NCI-H1092 (cell line): ENCODE measurements around the gene SFT2D1.

Experiments used
- DNase-seq: peaks from one replicate; lab custom pipeline; 2025; lab: John Stamatoyannopoulos, UW

The SFT2D1 gene

GRCh38 chr6:166277892-166278578, 64.3 kb downstream of the SFT2D1 start:
- DNase-seq: no peak

DNA sequence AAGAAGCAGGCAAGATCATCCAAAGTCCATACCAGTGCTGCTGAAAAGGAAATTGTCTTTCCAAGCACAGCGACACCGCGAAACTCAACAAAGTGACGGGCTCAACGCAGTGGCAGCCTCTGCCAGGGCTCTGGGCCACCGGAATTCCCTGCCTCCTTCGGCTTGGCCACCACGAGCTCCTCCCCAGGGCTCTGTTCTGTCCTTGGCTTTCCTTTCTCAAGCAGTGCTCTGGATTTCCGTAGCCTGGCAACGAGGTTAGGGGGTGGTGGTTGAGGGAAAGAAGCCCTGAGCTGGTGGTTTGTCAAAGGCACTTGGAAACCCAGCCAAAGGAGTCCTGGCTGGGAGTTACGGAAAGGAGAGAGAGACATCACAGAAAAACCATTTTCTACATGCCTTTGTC, 65.3 kb downstream of the SFT2D1 start:
- DNase-seq: no peak

DNA sequence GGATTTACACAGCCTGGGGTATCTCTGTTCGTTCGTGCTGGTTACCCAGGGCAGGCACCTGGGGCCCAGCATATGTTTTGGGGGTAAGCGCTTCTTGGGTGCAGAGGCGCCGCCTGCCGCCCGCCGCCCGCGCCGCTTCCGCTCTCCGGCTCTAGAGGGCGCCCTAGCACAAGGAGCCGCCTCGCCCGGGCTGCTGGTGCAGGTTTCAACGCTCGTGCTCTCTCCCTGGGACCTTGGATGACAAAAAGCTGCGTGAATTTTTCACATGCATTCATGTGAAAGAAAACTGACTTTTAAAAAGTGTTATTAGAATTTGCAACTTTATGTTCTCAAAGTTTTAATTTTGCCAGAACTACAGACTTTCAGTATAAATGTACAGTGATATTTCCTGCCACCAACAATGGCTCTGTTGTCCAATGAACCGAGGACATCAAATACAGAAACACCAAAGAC, 66.6 kb downstream of the SFT2D1 start:
- DNase-seq: peak; percentile 44

GRCh38 chr6:166274739-166275370, 67.5 kb downstream of the SFT2D1 start:
- DNase-seq: no peak

DNA sequence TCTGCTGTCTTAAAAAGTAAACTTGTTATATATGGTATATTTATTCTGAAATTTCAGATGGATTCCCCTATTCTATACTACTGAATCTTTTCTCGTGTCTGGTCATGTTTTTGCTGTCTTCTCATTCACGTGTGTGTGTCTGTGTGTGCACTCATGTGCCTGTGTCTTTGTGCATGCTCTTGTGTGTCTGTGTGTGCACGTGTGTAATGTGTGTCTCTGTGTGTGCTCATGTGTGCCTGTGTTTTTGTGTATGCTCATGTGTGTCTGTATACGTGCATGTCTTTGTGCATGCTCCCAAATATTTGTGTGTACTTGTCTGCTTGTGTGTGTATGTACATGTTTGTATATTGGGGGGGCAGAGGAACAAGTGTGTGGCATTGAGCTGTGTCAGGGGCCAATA, 68.2 kb downstream of the SFT2D1 start:
- DNase-seq: no peak

GRCh38 chr6:166271376-166271765, 71.0 kb downstream of the SFT2D1 start:
- DNase-seq: no peak

GRCh38 chr6:166270706-166271375, 71.5 kb downstream of the SFT2D1 start:
- DNase-seq: no peak
